Thyroid gland (tissue), 4 donors: ENCODE data around the gene SHTN1.

Experiments used
- POLR2A ChIP-seq, 2 donors: fragments of 450-650 bp; IDR thresholded peaks; one replicate each; pipeline ENCODE4 v1.6.1; 2017; ENCODE audit warnings: antibody characterized with exemption in 2 of 2, mild to moderate bottlenecking in 2 of 2, moderate library complexity in 1 of 2
- TF ChIP-seq, protein P1 (sequence below), 6 experiments: fragments of 200-600 bp in 3 of 6; fragments of 450-650 bp in 3 of 6; sonication (generic) in 3 of 6; IDR thresholded peaks; one replicate each; pipeline ENCODE4 v1.5.1; 2016 to 2019; ENCODE audit warnings: antibody characterized with exemption in 6 of 6, mild to moderate bottlenecking in 2 of 6, inconsistent platforms in 1 of 6, moderate library complexity in 1 of 6

DNA sequence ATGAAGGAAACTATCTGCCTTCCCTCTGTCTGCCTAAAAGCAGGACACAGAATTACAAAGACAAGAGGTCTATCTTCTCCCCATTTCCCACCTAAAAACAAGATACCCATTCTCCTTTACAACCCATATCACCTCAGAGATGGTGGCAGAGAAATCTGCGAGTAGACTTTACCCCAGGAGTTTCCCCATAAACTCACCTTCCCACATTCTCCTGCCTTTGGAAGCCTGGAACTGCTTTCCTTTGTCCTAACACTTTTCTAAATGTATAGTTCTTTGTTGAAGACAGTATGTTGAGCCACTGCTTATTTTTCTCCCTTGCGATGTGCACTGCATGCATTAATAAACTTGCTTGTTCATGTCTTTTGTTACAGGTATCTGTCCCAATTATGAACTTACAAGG, 8.0 kb downstream of the SHTN1 start:
- TF ChIP-seq, protein P1, sequence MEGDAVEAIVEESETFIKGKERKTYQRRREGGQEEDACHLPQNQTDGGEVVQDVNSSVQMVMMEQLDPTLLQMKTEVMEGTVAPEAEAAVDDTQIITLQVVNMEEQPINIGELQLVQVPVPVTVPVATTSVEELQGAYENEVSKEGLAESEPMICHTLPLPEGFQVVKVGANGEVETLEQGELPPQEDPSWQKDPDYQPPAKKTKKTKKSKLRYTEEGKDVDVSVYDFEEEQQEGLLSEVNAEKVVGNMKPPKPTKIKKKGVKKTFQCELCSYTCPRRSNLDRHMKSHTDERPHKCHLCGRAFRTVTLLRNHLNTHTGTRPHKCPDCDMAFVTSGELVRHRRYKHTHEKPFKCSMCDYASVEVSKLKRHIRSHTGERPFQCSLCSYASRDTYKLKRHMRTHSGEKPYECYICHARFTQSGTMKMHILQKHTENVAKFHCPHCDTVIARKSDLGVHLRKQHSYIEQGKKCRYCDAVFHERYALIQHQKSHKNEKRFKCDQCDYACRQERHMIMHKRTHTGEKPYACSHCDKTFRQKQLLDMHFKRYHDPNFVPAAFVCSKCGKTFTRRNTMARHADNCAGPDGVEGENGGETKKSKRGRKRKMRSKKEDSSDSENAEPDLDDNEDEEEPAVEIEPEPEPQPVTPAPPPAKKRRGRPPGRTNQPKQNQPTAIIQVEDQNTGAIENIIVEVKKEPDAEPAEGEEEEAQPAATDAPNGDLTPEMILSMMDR (IDR thresholded peaks at IDR 0.05), result no peak
- no peak for TF ChIP-seq POLR2A (IDR thresholded peaks at IDR 0.05)
